Renal cortex interstitium (tissue), 3 donors: ENCODE measurements around the gene SEC63. TPM values are rescaled to one million over a fixed set of nuclear protein-coding genes. Genes with fewer than 3 reads are reported as not detected.

Source experiments
- polyA plus RNA-seq, 3 donors: library from polyadenylated mRNA; unstranded; fragments of 120-200 nt; gene quantifications; one replicate each; pipeline ENCODE4 v1.2.1, GENCODE V29; 2013; ENCODE audit not compliant: insufficient read length in 3 of 3

Gene SEC63
- polyA plus RNA-seq, 3 donors: 93.6 to 120 (median 119) TPM

Other genes with a start within 250 kb of the SEC63 start
- 1 to 10 TPM; 1.6 to 2.3 (median 1.9) TPM for gene SCML4, start 133.9 kb downstream of the SEC63 start, polyA plus RNA-seq
- 10 to 100 TPM; 21.2 to 32.8 (median 21.9) TPM for gene OSTM1, start 116.5 kb upstream of the SEC63 start, polyA plus RNA-seq
- gene NR2E1, start 207.8 kb upstream of the SEC63 start, polyA plus RNA-seq: not detected